HCT116 (cell line): Measurements from ENCODE around the gene ACTG1.

Experiments used
- ATF3 ChIP-seq: IDR thresholded peaks from 2 replicates; pipeline ENCODE4 v1.6.1; 2012
- CEBPB ChIP-seq: IDR thresholded peaks from 2 replicates; pipeline ENCODE4 v1.6.1; 2012; ENCODE audit warnings: low read depth
- CTCF ChIP-seq, 3 experiments: fragments of 200-600 bp in 1 of 3; sonication (generic) in 1 of 3; IDR thresholded peaks in 2 of 3; conservative IDR thresholded peaks in 1 of 3; 2 replicates each; pipeline ENCODE4 v1.5.1; 2012 to 2017; ENCODE audit warnings: low read depth in 2 of 3, low read length in 2 of 3, antibody characterized with exemption in 1 of 3, borderline replicate concordance in 1 of 3, control low read depth in 1 of 3, mild to moderate bottlenecking in 1 of 3, mixed read lengths in 1 of 3, mixed run types in 1 of 3, moderate library complexity in 1 of 3; ENCODE audit not compliant: insufficient read depth in 1 of 3
- EGR1 ChIP-seq: IDR thresholded peaks from 2 replicates; pipeline ENCODE4 v1.6.1; 2012; ENCODE audit warnings: low read depth
- EZH2 ChIP-seq: fragments of 200-600 bp; sonication (generic); IDR thresholded peaks from 2 replicates; pipeline ENCODE4 v1.6.1; 2017; ENCODE audit warnings: antibody characterized with exemption, mixed run types
- EZH2phosphoT487 ChIP-seq: fragments of 200-600 bp; IDR thresholded peaks from 2 replicates; pipeline ENCODE4 v1.6.1; 2018; ENCODE audit warnings: antibody characterized with exemption, borderline replicate concordance
- POLR2A ChIP-seq: IDR thresholded peaks from 2 replicates; pipeline ENCODE4 v1.7.0; 2011; ENCODE audit warnings: borderline replicate concordance; ENCODE audit not compliant: insufficient read depth, insufficient read length; ENCODE audit errors: extremely low read depth
- POLR2AphosphoS5 ChIP-seq: IDR thresholded peaks from 2 replicates; pipeline ENCODE4 v1.6.1; 2011; ENCODE audit warnings: mild to moderate bottlenecking, low read depth, low read length, moderate library complexity
- RAD21 ChIP-seq: IDR thresholded peaks from 2 replicates; pipeline ENCODE4 v1.6.1; 2012; ENCODE audit warnings: low read depth, mild to moderate bottlenecking
- SIN3A ChIP-seq: IDR thresholded peaks from 2 replicates; pipeline ENCODE4 v1.6.1; 2012; ENCODE audit warnings: low read depth
- SRF ChIP-seq: IDR thresholded peaks from 2 replicates; pipeline ENCODE4 v1.6.1; 2012; ENCODE audit warnings: low read depth
- YY1 ChIP-seq: IDR thresholded peaks from 2 replicates; pipeline ENCODE4 v1.6.1; 2011; ENCODE audit warnings: low read length, low read depth, moderate library complexity, mild to moderate bottlenecking; ENCODE audit not compliant: insufficient replicate concordance; ENCODE audit errors: extremely low read depth
- ZBTB33 ChIP-seq: IDR thresholded peaks from 2 replicates; pipeline ENCODE4 v1.6.1; 2011; ENCODE audit warnings: mild to moderate bottlenecking, low read length, moderate library complexity; ENCODE audit not compliant: insufficient replicate concordance; ENCODE audit errors: extremely low read depth
- ZNF274 ChIP-seq: fragments of 200-500 bp; sonication (Bioruptor generic); IDR thresholded peaks from 2 replicates; pipeline ENCODE4 v1.6.1; 2014; ENCODE audit warnings: mild to moderate bottlenecking, low read depth, low read length, inconsistent platforms

GRCh38 chr17:81556175-81556691 is 43.6 kb upstream of the ACTG1 start:
- TF ChIP-seq CTCF (IDR thresholded peaks at IDR 0.05 in 2 of 3, conservative IDR thresholded peaks at IDR 0.05 in 1 of 3; ENCODE audit: borderline replicate concordance in 1 of 3, insufficient read depth in 1 of 3, low read depth in 2 of 3, low read length in 2 of 3) (no peak), POLR2A (no peak), ZNF274 (no peak), EGR1 (no peak), YY1 (no peak), RAD21 (no peak), POLR2AphosphoS5 (no peak; the same call in 1 of the 2 replicates), EZH2 (no peak), EZH2phosphoT487 (no peak), ATF3 (no peak), CEBPB (no peak), ZBTB33 (no peak), SRF (no peak), SIN3A (no peak)
